Hepatic stellate cell (primary cell): ENCODE results near the gene RIPK1.
"Not testable (repeated sequence)": the region's sequence is repeated elsewhere in the genome, so short reads cannot be mapped to it uniquely, and the experiment has no call there.

Experiments used
- DNase-seq: peaks from one replicate; pipeline ENCODE4 v3.0.0; 2011; ENCODE audit warnings: low spot score

RIPK1 gene

DNA sequence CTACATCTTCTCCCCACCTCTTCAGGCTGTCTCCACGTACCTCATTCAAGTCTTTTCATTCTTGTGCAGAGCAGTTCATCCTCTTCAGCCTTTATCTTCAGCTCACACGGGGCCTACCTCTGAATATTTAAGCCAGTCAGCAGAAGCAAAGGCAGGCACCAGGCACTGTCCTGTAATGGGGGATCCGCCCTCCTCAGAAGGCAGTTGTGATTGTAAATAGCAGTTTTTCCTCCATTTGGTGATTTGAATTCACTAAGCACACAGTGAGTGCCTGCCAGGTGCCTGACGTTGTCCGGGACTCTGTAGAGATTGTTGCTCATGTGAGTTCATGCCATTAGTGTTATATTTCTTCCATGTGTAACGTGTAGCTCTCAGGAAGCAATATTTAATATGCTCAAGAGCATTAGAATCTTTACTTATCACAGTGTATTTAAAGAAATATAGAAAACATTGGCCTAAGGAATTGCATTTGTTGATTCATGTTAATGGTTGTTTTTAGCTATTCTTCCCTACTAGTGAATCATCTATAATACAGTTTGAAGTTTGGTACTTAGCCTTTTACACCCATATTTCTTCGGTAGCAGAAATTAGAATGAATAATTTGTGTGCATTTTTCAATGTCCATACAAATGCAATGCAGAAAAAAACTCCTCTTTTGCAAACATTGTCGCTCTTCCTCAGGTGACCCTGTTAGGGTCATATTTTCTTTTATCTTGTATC lies 68.2 kb downstream of the RIPK1 start:
- DNase-seq, result no peak

DNA sequence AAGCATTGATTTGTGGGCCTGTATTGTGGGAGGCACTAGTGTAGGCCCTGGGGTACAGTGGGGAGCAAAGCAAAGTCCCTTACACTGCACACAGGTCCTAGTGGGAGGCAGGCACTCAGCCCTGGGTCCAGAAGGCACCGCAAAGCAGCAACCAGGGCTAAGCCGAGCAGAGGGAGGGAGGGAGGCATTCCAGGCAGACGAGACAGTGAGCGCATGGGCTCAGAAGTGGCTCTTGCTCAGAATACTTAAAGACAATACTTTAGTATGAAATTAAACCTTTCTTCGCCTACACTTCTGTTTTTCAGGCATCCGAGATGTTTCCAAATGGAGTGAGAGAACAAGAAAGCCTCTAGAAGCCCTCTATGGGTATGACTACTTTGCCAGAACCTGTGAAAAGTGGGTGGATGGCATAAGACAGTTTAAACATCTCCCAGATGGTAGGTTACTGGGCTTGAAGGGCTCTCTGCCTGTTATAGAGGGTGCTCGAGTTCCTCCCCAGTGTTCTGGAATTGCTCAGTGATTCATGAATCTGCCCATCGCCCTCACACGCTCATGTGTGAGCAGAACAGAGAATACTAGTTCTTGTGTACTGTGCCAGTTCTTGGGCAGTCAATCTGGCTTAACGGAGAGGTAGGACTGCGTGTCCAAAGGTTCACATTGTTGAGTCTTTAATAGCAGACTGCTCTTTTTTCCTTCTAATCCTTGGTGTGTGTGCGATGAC lies 68.9 kb downstream of the RIPK1 start:
- no peak for DNase-seq

DNA sequence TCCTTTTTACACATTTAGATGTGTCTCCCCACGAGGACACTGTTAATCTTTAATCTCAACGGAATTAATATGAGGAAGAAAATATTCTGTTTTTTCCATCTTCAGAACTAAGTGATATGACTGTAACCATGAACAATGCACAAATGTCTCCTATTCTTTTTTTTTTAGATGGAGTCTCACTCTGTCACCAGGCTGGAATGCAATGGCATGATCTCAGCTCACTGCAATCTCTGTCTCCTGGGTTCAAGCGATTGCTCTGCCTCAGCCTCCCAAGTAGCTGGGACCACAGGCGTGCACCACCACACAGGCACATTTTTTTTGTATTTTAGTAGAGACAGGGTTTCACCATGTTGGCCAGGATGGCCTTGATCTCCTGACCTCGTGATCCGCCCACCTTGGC lies 69.6 kb downstream of the RIPK1 start:
- DNase-seq, result not testable (repeated sequence)

DNA sequence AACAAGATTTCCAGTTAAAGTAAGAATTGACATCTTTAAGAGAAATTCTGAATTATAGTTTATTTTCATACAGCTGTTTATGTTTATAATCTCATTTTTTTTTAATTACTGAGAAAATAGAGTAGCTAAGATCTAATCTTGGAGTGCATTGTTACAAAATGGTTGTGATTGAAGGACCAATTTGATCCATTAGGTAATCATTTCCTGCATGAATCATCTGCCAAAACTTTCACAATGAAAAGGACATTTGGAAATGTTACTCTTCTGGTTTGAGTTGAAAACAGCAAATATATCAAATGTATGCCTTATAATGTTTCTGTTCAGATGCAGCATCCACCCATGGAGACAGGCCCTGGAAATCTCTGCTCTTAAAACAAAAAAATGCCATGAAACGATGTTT lies 70.0 kb downstream of the RIPK1 start:
- no peak for DNase-seq

DNA sequence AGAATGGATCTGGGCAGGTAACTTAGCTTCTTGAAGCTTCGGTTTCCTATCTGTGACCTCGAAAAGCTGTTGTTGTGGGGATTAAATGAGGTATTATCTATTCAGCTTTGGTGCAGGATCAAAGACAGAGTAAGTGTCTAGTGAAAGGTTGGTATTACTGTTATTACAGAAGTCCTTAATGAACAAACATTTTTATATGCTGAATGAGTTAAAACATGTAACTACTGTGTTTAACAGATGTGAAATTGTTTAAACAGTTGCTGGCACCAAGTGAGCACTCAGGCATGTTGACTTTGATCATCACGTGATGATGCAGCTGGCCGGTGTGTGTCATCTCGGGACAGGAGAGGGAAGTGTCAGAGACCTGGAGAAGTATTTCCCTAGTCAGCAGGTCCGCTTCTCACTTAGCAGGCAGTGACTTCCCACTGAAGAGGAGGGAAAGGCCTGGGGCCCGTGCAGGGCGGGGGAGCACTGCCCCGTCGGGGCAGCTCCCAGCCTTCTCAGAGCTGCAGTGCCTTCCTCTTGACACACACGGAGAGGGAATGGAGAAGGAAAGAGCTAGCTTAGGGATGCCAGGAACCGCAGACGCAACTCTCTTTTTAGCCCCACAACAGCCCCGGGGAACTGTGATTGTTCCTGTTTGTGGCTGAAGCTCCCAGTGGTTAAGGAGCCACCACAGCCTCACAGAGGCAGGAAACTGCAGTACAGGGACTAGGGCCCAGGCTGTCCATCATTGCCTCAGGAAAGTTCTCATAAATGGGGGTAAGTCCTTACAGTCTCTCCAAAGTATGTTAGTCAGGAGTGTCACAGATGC lies 71.0 kb downstream of the RIPK1 start:
- no peak for DNase-seq

DNA sequence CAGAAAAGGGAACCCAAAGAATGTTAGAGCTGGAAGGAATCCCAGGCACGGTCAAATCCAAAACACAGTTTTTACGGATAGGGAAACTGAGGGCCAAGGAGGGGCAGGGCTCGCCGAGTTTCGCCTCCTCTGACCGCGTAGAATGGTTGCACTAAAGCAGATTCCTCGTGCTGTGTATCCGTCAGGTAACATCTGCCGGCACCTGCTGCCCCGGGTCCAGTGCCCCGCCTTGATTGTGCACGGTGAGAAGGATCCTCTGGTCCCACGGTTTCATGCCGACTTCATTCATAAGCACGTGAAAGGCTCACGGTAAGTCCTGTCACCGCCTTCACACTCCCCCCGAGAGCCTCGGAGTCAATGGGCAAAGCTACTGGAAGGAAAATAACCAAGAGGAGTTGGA lies 71.9 kb downstream of the RIPK1 start:
- DNase-seq, result no peak

DNA sequence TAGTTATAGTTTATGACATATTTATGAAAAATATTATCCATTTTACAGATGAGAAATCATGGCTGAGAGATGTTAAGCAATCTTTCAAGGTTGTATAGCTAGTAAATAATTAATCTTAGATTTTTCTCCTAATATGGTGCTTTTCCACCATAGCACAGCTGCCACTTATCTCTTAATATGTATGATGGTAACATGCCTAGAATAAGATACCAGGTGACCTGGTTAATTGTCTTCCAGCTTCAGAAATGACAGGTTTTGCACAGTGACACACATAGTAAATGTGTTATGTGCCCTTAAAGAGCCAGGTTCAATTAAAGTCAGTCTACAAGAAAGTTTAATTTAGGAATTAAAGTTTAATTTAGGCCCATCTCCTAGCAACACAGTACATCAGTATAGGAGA lies 74.2 kb downstream of the RIPK1 start:
- no peak for DNase-seq

DNA sequence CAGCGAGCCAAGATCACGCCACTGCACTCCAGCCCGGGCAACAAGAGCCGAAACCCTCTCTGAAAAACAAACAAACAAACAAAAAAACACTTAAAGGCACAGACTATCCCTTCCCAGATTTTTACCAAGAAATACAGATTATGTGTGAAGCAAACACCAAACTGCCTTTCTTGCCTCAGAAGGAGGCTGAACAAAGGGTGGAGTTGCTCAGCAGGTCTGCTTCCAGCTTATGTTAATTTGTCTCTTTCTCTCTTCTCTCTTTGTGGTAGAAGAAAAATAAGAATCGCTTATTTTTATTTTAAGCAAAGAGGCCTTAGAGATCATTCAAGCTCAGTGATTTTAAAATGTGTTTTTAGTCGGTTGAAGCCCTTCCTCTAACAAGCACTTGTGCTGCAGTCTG lies 74.9 kb downstream of the RIPK1 start:
- no peak for DNase-seq

DNA sequence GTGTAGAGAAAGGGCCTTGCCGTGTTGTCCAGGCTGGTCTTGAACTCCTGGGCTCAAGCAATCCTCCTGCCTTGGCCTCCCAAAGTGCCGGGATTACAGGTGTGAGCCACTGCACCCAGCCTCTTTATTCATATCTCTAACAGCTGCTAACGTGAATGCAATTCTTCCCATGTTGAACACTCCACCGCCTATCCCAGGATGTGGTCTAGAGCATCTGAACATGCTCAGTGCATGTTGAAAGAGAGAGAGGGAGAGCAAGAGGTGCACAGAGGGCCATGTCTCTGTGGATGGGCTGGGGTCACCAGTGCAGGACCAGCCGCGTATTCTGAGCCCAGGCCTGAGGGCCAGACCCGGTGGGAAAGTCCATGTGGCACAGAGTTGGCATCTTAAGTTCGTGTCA lies 76.3 kb downstream of the RIPK1 start:
- no peak for DNase-seq

DNA sequence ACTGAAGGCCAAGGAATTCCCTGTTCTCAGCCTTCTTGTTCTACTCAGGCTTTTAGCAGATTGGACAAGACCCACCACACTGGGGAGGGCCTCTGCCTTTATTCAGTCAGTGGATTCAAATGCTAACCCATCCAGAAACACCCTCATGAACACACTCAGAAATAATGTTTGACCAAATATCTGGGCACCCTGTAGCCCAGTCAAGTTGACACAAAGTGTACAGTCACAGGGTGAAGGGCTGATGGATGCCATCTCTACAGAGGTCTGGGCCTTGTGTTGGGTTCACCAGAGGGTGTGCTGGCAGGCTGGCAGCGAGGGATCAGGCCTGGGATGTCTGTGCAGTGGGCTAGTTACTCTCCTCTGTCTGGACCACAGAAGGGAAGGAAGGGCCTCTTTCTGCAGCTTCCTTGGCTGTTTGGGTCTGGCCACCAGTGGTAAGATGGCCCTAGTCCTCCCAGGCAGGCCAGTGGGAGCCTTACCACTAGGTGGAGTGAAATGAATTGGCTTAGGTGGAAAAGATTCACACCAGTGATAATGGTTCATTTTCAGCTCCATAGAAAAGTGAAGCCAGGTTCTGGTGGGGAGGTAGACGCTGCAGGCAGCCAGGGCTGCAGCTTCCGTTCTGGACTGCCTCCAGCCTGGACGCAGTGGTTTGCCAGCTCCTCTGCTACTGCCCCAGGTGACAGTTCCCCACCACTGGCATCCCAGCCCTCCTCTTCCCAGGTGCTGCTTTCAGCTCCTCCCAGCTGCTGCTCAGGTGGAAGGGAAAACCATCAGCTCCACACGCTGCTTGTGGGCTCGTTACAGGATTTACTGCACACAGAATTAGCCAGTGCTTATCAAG lies 79.8 kb downstream of the RIPK1 start:
- DNase-seq, result no peak

DNA sequence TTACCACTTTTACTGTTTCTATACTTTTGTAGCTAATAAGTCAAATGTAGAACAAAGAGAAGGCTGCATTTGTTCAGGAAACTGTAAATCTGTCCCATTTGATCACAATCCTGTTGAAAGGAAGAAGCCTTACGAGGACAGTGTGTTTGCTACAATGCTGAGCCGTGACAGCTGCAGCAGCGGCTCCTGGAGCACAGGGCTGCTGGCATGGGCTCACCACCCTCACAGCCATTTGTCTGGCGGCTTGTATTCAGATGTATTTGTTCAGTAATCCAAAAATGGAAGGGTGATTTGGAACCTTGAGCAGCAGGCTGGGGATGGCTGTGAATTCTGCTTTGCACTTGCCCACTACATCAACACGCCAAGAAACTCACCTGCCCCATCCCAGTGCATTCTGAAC lies 83.4 kb downstream of the RIPK1 start:
- no peak for DNase-seq

DNA sequence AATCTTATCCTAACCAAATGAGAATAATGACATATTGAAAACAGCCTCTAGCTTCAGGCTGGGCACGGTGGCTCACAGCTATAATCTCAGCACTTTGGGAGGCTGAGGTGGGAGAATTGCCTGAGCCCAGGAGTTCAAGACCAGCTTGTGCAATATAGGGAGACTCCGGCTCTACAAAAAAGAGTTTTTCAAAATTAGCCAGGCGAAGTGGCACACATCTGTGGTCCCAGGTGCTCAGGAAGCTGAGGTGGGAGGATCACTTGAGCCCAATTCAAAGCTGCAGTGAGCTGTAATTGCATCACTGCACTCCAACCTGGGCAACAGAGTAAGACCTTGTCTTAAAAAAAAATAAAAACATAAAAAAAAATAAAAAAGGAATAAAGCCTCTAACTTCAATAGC lies 84.4 kb downstream of the RIPK1 start:
- no peak for DNase-seq

DNA sequence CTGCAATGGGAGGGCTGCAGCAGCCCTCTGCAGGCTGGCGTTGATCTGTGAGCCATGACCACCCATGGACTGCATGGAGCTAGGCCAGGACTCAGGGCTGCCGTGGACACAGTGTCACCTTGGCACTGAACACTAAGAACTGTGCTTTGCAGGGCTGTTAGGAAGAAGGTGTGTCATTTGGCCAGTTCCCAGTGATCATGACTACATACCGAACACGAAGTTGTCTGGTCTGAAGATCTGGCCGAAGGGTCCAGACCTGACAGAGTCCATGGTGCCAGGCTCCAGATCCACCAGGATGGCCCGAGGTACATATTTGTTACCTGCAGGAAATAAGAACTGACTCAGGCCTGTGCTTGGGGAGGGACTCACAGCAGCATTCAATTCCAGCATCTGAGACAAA lies 87.1 kb downstream of the RIPK1 start:
- DNase-seq, result not testable (repeated sequence)

DNA sequence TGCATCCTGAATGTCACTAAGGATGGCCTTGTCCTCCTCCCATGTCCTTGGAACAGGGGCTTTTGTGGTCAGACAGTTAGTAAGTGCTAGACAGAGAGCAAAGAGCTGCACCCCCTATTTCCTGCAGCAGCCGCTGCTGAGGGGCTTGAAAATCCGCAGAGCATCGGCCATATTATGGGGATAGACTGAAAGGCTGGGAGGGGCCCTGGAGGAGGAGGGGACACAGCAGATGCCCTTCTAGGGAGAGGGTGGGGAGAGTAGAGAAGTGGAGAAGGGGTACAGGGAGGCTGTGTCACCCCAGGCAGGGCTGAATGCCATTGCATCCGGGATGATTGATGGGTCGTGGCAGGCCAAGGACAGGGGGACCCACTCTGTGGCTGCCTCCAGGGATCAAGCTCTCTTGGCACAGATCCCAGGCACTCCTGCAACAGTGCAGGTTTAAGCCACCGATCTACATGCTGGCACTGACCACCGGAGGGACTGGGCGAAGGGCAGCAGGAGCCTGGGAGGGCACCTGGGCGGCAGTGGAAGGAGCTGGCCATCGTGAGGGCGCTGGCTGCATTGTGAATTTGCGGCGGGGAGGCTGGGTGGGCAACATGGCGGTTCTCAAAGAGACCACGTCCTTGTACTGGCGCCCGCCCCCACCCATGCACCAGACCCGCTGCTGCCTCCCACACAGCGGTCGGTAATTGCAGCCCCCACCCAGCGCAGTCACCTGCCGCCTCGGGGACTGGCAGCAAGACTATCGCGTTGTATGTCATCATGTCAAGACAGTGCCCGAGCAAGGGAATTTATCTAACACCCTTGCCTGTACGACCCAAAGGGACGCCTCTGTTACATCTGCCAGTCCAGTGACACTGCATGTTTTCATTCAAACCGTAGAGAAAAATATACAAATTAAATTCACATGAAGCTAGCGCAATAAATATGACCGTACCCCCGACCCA lies 88.2 kb downstream of the RIPK1 start:
- DNase-seq, result peak; percentile 34

DNA sequence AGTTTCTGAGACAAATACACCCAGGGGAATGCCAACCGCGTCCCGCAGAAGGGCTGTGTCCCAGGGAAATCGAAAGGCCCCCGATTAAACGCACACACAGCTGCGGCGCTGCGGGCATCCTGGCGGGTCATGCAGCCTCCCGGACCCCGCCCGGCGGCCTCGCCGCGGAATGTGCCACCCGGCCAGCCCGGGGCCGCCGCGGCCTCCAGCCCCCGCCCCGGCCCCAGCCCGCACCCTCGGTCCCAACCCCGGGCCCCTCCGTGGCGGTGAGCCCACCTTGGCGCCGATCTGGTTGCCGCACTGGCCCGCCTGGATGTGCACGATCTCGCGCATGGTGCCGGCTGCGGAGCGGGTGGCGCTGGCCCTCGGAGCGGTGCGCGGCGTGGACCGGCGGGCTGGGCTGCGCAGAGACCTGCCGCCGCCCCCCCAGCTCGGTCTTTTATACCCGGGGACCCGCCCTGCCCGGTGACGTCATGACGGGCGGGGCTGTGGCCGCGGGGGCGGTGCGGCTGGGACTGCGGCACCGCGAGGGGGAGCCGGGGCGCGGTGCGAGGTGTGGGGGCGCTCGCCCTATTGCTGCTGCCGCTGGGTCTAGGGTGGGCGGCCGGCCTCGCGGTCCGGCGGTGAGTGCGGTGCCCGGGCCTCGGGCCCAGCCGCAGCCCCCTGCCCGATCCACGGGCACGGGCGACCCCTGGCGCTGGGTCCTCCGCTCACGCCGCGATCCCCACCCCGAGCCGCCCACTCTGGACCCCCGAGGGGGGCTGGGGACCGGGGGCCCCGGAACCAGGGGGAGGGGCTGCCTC lies 89.0 kb downstream of the RIPK1 start, which contains the start of gene TUBB2A:
Gene TUBB2A (minus strand): TSS at position 414 of the 803 bp plus-strand sequence. CDS start 81 bp downstream, at position 333.
- DNase-seq, result peak; percentile 98

DNA sequence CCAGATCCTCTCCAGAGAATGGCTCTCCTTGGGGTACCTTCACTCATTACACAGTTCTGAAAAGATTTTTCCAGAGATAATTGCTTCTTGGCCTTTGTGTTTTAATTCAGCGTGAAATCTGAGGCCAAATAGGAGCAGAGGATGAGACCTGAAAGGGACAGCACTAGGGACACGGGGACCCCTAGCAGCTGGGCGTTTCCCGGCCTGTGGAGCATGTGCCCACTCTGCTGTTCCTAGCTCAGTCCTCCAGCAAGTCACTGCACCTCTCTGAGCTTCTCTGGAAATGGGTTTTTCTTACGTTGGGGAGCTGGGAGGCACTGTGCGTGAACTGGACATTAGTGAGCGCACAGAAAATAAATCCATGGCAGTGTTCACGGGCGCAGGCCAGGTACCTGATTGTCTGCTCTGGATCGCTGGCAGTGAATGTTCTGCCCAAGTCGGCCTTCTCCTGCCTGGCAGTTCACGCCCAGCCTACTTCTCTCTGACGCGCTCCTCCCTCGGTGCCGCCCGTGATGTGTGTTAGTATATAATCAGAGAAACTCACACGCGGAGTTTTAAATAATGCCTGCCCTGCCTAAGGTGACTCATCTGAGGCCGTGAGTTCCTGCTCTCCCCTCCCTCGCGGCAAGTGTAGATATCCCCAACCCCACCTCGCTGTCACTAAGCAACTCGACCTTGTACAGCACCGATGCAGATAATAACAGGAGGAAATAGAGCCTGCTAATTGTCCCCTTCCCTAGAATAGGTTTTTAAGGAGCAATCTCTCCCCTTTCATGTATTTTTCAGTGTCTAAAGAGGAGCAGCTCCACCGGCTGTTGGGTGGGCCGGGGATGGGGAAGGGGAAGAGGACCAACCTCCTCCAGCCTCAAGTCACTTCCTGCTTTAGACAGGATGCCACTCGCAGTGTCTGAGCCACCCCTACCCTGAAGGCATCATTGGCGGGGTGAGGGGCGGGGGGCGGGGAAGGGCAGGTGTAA lies 91.8 kb downstream of the RIPK1 start:
- DNase-seq, result no peak

DNA sequence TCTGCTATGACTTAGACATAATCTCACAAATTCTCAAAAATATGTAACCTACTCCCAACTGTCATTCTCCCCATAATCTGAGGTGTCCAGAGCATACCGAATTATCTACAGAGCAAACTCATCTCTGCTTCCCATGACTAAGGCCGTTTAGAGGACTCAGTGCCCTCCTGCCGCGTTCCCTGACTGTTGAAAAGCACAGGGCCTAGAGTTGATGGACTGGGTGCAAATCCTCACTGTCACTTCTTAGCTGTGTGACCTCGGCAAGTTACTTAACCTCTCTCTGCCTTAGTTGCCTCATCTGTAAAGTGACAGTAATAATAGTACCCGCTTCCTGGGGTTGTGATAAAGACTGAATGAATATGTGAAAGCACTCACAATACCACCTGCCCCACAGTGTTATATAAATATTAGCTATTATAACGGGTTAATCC lies 93.8 kb downstream of the RIPK1 start:
- DNase-seq, result no peak

DNA sequence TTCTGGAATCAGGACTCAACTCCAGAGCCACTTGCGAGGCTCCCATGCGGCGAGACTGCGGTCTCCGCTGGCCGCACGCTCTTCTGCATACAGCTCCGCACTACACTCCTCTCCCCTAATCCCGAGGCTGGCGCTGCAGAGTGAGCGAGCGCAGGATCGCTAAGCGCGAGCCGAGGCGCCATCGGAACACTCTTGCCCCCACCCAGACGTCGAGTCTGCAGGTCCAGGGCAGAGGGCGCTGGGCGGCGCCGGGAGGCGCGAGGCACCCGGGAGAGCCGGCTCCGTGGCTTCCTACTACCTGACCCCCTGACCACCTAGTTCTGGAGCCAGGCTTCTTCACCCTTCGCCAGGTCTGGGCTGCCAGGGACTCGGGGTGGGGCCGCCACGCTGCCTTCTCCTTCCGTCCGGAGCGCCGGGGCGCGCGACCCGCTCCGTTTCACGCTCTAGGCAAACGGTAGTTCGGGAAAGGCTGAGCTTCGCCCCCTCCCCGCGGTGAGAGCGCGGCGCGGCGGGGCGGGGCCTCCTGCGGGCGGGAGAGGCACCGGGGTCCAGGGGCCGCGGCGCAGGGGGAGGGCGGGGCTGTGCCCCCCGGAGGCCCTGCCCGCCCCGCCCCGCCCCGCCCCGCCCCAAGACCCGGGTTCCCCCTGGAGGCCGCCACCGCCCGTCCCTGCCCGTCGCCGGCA lies 94.4 kb downstream of the RIPK1 start:
- peak; percentile 83 for DNase-seq
